Tibial nerve (tissue), 4 donors: Measurements from ENCODE around the gene ITGB7. TPM values are rescaled to one million over a fixed set of nuclear protein-coding genes. Genes with fewer than 3 reads are reported as not detected.
A peak's percentile ranks its signal among the peaks of the same experiment; 100 is the strongest.

ENCODE experiments used
- DNase-seq, 2 donors: peaks; one replicate each; pipeline ENCODE4 v3.0.0-alpha.2; 2019; ENCODE audit warnings: low spot score in 2 of 2
- H3K27ac ChIP-seq, 4 donors: fragments of 200-600 bp; sonication (generic) in 3 of 4; one replicate each; pipeline ENCODE4 v1.5.1; 2017 to 2019; ENCODE audit warnings: mild to moderate bottlenecking in 1 of 4
- H3K27me3 ChIP-seq, 2 donors: fragments of 200-600 bp; sonication (generic) in 1 of 2; one replicate each; pipeline versions ENCODE4 v1.5.1 to v1.6.0; 2017 to 2019
- H3K36me3 ChIP-seq, 3 donors: fragments of 200-600 bp; sonication (generic); one replicate each; pipeline ENCODE4 v1.5.1; 2018 to 2019
- H3K4me1 ChIP-seq, 4 donors: fragments of 200-600 bp; sonication (generic) in 3 of 4; one replicate each; pipeline ENCODE4 v1.5.1; 2017 to 2019
- H3K4me3 ChIP-seq, 4 donors: fragments of 200-600 bp; sonication (generic) in 3 of 4; one replicate each; pipeline ENCODE4 v1.5.1; 2017 to 2019; ENCODE audit warnings: mild to moderate bottlenecking in 1 of 4, moderate library complexity in 1 of 4
- H3K9me3 ChIP-seq, 4 donors: fragments of 200-600 bp; sonication (generic) in 3 of 4; one replicate each; pipeline ENCODE4 v1.5.1; 2017 to 2019
- EP300 ChIP-seq, 2 donors: sonication (generic); formaldehyde crosslinking; IDR thresholded peaks; one replicate each; pipeline ENCODE4 v1.6.1; 2017; ENCODE audit warnings: antibody characterized with exemption in 2 of 2, mild to moderate bottlenecking in 1 of 2
- POLR2A ChIP-seq, 2 donors: fragments of 450-650 bp; IDR thresholded peaks; one replicate each; pipeline ENCODE4 v1.6.1; 2017; ENCODE audit warnings: antibody characterized with exemption in 2 of 2, mild to moderate bottlenecking in 2 of 2, moderate library complexity in 2 of 2
- WGBS, 2 donors: methylation state at CpG; one replicate each; pipeline ENCODE4 v1.1.5; 2018; 5-methylcytosine and 5-hydroxymethylcytosine counted together
- total RNA-seq, 4 donors: library from RNA; depleted of rRNA; stranded (reverse); fragments of >200 nt; gene quantifications; one replicate each; pipeline ENCODE4 v1.1.0, GENCODE V29; 2016
- TF ChIP-seq, protein P1 (sequence below), 5 experiments: fragments of 200-600 bp in 3 of 5; fragments of 450-650 bp in 2 of 5; sonication (generic) in 3 of 5; IDR thresholded peaks; one replicate each; pipeline ENCODE4 v1.5.1; 2016 to 2019; ENCODE audit warnings: antibody characterized with exemption in 5 of 5, mild to moderate bottlenecking in 3 of 5, moderate library complexity in 2 of 5

The ITGB7 gene
- total RNA-seq, 4 donors from 2014 or later = 3.6 to 15.1 (median 8.9) TPM

DNA sequence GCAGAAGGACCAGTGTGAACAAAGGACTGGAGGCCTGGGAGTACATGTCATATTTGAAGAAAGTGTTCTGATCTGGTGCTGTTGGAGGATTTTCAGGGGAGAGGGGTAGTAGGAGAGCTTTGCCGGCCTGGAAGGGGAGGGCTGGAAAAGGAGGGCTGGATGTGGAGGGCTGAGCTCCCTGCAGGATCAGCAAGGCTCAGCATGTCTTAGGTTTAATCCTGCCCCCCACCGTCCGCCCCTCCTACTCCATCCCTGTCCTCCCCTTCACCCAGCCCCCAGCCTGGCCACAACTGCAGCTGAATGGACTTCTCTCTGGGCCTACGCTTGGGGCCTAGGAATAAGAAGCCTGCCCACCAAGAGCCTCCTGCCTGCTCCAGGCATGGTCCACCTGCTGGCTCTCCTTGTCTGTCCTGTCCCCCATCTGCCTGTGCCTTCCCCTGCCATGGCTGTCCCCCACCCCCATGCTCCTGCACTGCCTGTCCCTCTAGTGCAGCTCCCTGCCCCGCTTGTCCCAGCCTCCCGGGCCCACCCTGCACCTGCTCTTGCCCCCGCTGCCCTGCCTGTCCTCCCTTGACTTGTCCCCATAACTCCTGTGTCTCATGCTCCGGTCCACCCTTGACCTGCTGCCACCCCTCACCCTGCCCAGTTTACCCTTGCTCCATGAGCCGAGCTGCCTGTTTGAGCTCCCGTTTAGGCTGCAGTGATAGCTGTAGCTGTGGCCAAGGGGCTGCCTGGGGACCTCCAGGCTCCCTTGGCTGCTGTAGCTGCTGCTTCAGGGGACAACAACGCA, 34.8 kb upstream of the ITGB7 start:
- Histone ChIP-seq H3K36me3 (no peaks in the 10 kb centered on the region), H3K4me3 (no peak overlapping the region), H3K4me1 (peaks cover 0 to 3% (median 0%) of the 10 kb centered on the region in 4 donors), H3K27ac (no peak overlapping the region), H3K27me3 (peaks cover 0 to 8% of the 10 kb centered on the region in 2 donors), H3K9me3 (no peaks in the 10 kb centered on the region)
- WGBS, 2 donors = 62 to 65% methylated on average over 11 of the region's 11 CpGs
- no peak for DNase-seq
- TF ChIP-seq EP300 (IDR thresholded peaks at IDR 0.05) (no peak), POLR2A (IDR thresholded peaks at IDR 0.05) (no peak)
- TF ChIP-seq, protein P1, sequence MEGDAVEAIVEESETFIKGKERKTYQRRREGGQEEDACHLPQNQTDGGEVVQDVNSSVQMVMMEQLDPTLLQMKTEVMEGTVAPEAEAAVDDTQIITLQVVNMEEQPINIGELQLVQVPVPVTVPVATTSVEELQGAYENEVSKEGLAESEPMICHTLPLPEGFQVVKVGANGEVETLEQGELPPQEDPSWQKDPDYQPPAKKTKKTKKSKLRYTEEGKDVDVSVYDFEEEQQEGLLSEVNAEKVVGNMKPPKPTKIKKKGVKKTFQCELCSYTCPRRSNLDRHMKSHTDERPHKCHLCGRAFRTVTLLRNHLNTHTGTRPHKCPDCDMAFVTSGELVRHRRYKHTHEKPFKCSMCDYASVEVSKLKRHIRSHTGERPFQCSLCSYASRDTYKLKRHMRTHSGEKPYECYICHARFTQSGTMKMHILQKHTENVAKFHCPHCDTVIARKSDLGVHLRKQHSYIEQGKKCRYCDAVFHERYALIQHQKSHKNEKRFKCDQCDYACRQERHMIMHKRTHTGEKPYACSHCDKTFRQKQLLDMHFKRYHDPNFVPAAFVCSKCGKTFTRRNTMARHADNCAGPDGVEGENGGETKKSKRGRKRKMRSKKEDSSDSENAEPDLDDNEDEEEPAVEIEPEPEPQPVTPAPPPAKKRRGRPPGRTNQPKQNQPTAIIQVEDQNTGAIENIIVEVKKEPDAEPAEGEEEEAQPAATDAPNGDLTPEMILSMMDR (IDR thresholded peaks at IDR 0.05) = no peak

DNA sequence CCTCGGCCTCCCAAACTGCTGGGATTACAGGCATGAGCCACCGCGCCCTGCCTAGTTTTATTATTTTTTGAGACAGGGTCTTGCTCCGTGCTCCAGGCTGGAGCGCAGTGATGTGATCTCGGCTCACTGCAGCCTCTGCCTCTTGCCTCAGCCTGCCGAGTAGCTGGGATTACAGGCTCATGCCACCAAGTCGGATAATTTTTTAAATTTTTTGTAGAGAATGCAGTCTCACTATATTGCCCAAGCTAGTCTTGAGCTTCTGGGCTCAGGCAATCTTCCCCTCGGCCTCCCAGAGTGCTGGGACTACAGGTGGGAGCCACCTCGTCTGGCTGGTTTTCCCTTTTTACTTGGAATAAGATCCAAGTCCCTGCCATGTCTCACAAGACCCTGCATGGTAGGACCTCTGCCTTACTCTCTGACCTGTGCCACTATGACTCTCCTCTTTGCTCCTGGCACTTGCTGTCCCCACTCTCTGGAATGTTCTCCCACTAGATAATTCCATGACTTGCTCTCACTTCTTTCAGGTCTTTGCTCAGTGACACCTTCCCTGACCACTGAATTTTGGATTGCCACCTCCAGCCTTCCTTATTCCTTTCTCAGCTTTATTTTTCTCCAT, 32.7 kb upstream of the ITGB7 start:
- TF ChIP-seq EP300 (IDR thresholded peaks at IDR 0.05) = no peak
- TF ChIP-seq POLR2A (IDR thresholded peaks at IDR 0.05) = no peak
- TF ChIP-seq, protein P1 (IDR thresholded peaks at IDR 0.05) = no peak
- no peak for DNase-seq
- H3K36me3 ChIP-seq = no peaks in the 10 kb centered on the region
- H3K4me1 ChIP-seq = peaks cover 0 to 5% (median 3%) of the 10 kb centered on the region in 4 donors
- no peaks in the 10 kb centered on the region for H3K9me3 ChIP-seq
- no peak overlapping the region for H3K27ac ChIP-seq
- 84 to 88% methylated on average over 10 of the region's 10 CpGs for WGBS, 2 donors
- H3K4me3 ChIP-seq = no peak overlapping the region
- peaks cover 0 to 8% of the 10 kb centered on the region in 2 donors for H3K27me3 ChIP-seq

DNA sequence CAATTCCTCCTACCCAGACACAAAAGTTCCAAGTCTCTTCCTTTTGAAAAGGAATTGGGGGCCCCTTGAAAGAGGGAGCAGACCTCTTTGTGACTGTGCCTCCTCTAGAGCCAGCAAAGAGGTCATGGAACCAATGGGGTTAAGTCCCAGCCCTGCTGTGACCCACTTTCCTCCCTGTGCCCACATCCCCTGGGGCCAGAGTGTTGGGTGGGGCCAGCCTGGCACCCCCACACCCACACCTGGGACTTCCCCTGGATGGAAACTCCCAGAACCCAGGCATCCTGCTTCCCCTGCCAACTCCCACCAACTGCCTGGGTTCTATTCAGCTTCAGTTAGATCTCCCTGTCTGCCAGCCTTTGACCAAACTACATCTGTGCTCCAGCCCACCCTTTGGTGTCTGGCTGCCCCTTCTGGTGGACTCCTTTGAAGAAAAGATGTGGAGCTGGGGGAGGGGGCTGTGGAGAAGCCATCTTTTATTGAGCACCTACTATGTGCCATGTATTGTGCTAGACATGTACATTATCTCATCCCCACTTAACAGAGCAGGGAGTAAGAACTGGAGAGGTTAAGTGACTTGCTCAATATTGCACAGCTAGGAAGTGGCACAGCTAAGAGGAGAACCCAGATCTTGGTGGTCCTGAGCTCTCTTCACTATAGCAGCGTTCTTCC, 29.5 kb upstream of the ITGB7 start:
- Histone ChIP-seq H3K27me3 (no peaks in the 10 kb centered on the region), H3K27ac (no peak overlapping the region), H3K9me3 (no peaks in the 10 kb centered on the region), H3K4me1 (peaks cover 0 to 35% (median 26%) of the 10 kb centered on the region in 4 donors), H3K36me3 (no peaks in the 10 kb centered on the region), H3K4me3 (no peak overlapping the region)
- TF ChIP-seq EP300 (IDR thresholded peaks at IDR 0.05) (no peak), POLR2A (IDR thresholded peaks at IDR 0.05) (no peak)
- TF ChIP-seq, protein P1 (IDR thresholded peaks at IDR 0.05) = no peak
- WGBS, 2 donors = 86 to 91% methylated on average over 1 of the region's 1 CpG
- DNase-seq = no peak

DNA sequence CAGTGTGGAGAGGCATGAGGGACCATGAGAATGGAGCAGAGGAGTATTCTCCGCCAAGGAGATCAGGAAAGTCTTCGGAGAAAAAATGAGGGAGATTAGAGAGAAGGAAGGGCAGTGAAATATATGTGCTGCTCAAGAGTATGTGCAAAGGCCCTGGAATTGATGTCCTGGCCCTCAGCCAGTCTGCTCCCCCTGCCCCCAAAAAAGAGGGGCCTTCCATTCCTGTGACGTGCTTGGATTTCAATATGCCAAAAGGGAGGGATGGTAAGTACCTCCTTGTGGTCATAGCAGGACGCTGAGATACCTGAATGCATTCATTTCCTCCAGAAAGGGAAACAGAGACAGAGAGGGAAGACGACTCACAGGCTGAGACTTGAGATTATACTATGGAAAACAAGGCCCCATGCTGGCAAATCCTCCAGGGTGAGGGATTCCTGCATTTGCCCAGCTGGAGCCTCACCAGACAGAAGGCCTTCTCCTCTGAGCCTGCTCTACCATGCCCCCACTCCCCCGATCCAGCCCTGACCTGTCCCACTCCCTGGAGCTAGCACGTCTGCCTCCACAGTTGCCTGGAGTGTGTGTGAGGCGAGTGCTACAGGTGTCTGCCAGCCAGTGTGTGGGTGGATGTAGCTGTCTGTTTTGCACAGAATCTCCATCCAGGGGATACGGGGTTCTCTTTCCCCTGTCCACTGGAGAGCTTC, 28.8 kb upstream of the ITGB7 start:
- H3K4me1 ChIP-seq = peaks cover 0 to 42% (median 29%) of the 10 kb centered on the region in 4 donors
- 74 to 80% methylated on average over 9 of the region's 9 CpGs for WGBS, 2 donors
- no peaks in the 10 kb centered on the region for H3K9me3 ChIP-seq
- H3K36me3 ChIP-seq = no peaks in the 10 kb centered on the region
- no peak overlapping the region for H3K4me3 ChIP-seq
- DNase-seq = no peak
- no peaks in the 10 kb centered on the region for H3K27me3 ChIP-seq
- no peak for TF ChIP-seq EP300 (IDR thresholded peaks at IDR 0.05)
- no peak for TF ChIP-seq POLR2A (IDR thresholded peaks at IDR 0.05)
- TF ChIP-seq, protein P1 (IDR thresholded peaks at IDR 0.05) = no peak
- H3K27ac ChIP-seq = peak overlapping the region in 2 of 4 donors; percentile 93 to 98
